GM19467 (cell line): Measurements from ENCODE around the gene ADGRG7.

Source experiments
- ATAC-seq: cut with Tn5 transposase; IDR thresholded peaks from one replicate; pipeline ENCODE4 v1.9.1; 2021; ENCODE audit warnings: mild to moderate bottlenecking, moderate library complexity; ENCODE audit not compliant: unreplicated experiment

Gene ADGRG7

GRCh38 chr3:100600181-100601042 is 9.0 kb upstream of the ADGRG7 start:
- ATAC-seq: no peak

DNA sequence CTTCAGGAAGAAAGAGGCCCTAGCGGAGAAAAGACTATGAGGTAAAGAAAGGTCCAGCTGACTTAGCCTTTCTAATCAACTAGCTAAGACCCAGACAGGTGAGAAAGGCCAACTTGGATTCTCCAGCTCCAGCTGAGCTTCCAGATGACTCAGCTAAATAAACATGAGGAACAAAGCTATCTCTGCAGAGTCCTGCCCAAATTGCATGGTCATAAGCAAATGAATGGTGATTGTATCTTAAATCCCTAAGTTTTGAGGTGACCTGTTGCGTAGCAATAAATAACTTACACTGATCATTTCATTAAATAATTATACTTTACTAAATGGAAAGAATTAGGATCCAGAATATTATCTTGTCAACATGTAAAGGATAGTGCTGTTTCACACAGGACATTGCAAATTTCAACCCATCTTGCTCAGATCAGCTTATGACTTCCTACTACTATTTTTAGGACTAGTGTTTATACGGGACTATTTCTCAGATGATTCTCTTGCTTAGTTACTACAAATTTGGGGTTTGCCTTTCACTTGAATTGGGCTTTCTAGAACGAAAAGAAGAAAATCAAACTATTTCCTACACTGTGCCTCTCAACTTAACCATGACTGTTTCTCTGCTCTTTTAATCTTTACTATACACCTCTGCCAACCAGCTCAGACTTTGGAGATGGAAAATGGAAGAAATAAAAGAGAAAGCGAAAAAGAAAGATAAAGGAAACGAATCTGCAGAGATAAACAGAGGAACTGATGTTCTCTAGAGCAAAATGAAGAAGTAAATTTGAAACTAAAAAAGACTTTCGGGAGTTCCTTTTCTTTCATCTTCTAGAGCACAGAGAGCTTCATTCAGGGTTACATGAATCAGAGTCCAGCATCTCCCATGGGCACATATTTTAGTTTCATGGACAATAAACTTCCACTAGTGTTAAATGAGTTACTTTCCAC is 6.6 kb upstream of the ADGRG7 start:
- ATAC-seq: no peak

- no peak for ATAC-seq
Measured at GRCh38 chr3:100603469-100603868, 5.9 kb upstream of the ADGRG7 start.

DNA sequence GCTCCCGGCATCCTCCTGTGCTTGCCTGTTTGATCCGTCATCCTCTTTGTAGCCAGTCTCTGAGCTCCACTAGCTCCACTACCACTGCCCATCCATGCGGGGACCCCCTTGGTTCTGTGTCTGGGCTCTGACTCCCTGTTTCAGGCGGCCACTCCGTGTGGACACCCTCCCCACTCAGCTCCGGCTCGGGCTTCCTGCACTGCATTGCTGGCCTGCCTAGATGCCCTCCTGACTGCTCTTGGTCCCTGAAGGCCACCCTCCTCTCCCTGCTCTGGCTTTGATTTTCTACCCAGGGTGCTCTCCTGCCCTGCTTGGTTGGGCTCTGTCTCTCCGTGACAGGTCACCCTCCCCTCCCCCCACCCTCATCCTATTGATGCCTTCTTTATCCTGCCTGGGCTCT is 4.0 kb upstream of the ADGRG7 start:
- ATAC-seq: no peak

- peak; percentile 68 for ATAC-seq
Measured at GRCh38 chr3:100606894-100607512, 2.4 kb upstream of the ADGRG7 start.

DNA sequence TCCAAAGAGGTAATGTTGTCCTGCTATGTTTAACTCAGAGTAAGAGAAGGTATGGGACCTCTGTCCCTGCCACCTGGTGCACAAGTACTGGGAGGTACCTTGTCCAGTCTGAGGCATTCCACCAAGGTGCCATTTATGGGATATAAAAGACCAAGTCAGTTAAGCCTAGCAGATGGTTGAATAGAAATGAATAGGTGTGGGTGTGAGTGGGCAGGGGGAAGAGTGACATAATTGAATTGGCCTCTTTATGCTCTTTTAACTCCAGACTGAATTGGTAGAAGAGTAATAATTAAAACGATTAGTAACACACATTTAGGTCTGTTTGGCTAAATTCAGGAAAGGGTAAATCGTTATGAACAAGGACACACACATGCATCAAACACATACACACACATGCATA is 562 bp downstream of the ADGRG7 start:
- no peak for ATAC-seq

DNA sequence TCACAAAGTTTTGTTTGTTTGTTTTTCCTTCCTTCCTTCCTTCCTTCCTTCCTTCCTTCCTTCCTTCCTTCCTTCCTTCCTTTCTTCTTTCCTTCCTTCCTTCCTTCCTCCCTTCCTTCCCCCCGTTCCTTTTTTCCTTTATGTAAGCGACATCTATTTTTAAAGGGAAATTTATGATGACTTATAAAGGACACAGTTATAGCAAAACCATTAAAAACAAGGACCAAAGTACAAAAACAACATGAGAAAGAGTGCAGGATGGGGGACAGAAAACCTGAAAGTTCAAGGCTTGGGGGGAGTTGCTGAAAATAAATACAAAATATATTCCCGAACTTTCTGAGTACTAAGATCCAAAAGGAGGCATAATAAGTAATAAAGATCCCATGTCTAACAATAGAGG is 1.8 kb downstream of the ADGRG7 start:
- no peak for ATAC-seq

- peak; percentile 69 for ATAC-seq
Measured at GRCh38 chr3:100613721-100614390, 4.5 kb downstream of the ADGRG7 start.

- ATAC-seq: no peak
Measured at GRCh38 chr3:100614941-100615340, 5.5 kb downstream of the ADGRG7 start.

DNA sequence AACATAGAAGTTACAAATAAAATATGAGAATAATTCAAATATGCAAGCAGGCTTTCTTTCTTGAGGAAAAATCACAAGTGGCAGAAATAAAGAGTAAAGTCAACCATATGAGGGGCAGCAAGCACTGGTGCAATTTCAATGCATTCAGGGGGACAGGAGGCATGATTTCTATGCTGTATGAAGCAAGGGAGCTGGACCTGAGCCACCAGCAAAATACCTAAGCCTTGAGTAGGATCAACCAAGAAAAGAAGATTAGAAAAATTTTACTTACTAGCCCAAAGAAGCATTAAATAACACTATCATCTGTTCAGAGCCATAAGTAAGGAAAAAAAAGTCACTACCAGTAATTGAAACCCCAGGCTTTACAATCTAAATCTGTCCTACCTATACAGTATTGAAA is 6.3 kb downstream of the ADGRG7 start:
- no peak for ATAC-seq

- ATAC-seq: no peak
Measured at GRCh38 chr3:100621251-100621650, 11.8 kb downstream of the ADGRG7 start.

GRCh38 chr3:100627491-100627890 is 18.1 kb downstream of the ADGRG7 start:
- ATAC-seq: no peak

DNA sequence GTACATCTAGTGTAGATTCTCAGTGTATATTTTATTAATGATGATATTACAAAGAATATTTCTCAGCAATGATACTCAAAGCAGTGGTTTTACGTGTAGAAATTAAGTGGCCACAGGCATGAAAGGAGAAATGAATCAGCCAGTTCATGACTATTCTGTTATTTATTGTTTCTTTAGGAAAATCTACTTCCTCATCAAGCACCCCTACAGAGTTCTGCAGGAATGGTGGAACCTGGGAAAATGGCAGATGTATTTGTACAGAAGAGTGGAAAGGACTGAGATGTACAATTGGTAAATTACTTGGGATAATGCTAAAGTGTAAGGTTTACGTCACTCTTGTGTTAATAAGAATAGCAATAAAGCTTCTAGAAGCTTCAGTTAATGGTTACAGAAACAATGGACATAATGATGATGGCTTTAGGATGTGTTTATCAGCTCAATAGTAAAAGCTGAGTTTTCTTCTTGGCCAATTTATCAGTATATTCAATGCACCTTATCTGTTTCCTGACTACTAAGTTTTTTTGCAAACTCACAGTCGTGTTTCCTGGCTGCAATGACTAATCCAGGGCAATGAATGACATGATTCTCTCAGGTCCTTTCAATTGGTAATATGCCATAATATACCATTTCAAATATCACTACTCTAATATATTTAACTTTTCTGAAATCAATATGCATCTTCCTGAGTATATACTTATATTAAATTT is 20.2 kb downstream of the ADGRG7 start:
- ATAC-seq: no peak

GRCh38 chr3:100630664-100631063 is 21.3 kb downstream of the ADGRG7 start:
- ATAC-seq: no peak

DNA sequence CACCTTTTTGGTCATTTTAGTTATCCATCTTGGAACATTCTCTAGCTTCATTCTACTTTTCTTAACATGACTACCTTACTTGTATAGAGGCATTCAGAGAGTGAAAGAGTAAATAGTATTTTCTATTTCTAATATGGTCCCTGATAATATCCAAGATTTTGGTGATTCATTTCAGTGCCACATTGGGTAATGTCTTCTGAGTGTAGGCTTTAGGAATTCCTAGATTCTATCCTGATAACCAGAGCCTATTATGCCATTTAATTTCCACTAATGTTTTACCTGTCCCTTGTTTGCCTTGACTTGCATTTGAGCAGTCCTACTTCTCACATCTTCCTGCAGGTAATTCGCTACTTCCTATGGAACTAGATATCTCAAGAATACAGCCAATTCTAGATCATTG is 21.8 kb downstream of the ADGRG7 start:
- ATAC-seq: no peak

GRCh38 chr3:100634493-100635272 is 25.3 kb downstream of the ADGRG7 start:
- ATAC-seq: no peak

- no peak for ATAC-seq
Measured at GRCh38 chr3:100635273-100635701, 25.9 kb downstream of the ADGRG7 start.

DNA sequence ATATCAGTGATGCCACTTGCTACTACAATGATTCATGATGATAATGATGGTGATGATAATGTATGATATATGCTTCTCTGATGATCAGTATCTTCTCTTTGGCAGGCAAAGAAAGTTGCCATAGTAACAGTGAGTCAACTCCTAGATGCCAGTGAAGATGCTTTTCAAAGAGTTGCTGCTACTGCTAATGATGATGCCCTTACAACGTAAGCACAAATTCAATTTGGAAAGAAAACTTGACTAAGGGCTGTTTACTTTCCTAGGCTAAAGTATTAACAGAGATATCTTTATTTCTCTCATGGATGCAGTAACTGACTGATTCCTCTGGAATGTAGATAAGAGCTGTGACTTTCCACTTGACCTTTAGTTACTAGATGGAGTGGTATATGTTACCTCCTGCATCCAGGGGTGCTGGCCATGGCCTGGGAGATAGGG is 27.8 kb downstream of the ADGRG7 start:
- ATAC-seq: no peak

DNA sequence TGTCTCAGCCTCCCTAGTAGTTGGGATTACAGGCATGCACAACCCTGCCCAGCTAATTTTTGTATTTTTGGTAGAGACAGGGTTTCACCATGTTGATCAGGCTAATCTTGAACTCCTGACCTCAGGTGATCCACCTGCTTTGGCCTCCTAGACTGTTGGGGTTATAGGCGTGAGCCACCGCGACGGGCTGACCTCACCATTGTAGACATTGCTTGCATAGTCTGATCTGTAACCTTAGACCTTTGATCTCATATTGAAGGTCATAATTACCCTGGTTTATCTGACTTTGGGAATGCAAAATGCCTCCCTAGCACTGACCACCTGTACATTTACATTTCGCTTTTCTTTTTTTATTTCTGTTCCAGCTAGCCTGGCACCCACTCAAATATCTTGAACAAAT is 31.2 kb downstream of the ADGRG7 start:
- no peak for ATAC-seq
